Upper lobe of right lung (tissue), 1 donor: ENCODE data around the gene ZNF407. TPM values are rescaled to one million over a fixed set of nuclear protein-coding genes. Genes with fewer than 3 reads are reported as not detected.

Experiments used
- ATAC-seq: fragments of 200-7000 bp; cut with Tn5 transposase; one replicate; pipeline ENCODE4 v1.9.1; 2020; ENCODE audit warnings: mild to moderate bottlenecking, moderate library complexity
- DNase-seq: peaks from one replicate; pipeline ENCODE4 v3.0.0-alpha.2; 2020
- H3K27ac ChIP-seq: fragments of 200-600 bp; one replicate; pipeline ENCODE4 v1.8.0; 2022
- H3K27me3 ChIP-seq: fragments of 200-600 bp; one replicate; pipeline ENCODE4 v1.8.0; 2022; ENCODE audit warnings: mild to moderate bottlenecking
- H3K36me3 ChIP-seq: fragments of 200-600 bp; one replicate; pipeline ENCODE4 v1.8.0; 2022
- H3K4me1 ChIP-seq: fragments of 200-600 bp; one replicate; pipeline ENCODE4 v1.8.0; 2022
- H3K4me3 ChIP-seq: fragments of 200-600 bp; one replicate; pipeline ENCODE4 v1.8.0; 2022; ENCODE audit warnings: mild to moderate bottlenecking
- H3K9me3 ChIP-seq: fragments of 200-600 bp; one replicate; pipeline ENCODE4 v1.8.0; 2022
- CTCF ChIP-seq: fragments of 200-600 bp; IDR thresholded peaks from one replicate; pipeline ENCODE4 v1.8.0; 2022; ENCODE audit warnings: antibody characterized with exemption
- intact Hi-C: fragments of 100-400 bp; cut with DNase I; formaldehyde crosslinking; loops from one replicate; pipeline ENCODE4 v1.11.0; 2022
- total RNA-seq: library from RNA; stranded (reverse); fragmentation: NEBNext Ultra II Directional; extraction: Animal tissue kit (Norgen Biotek cat#: 25700); gene quantifications from one replicate; pipeline ENCODE4 v1.2.1, GENCODE V29; 2021
- donor health status: DM: no; HTN: yes; CAD: no; lungs with severe emphysema.

The ZNF407 gene
- total RNA-seq, 1 donor from 2014 or later = 18.4 TPM

GRCh38 chr18:74662622-74663021 lies 65.0 kb downstream of the ZNF407 start:
- intact Hi-C loops = no loop called here
- Histone ChIP-seq H3K36me3 (no peaks in the 10 kb centered on the region), H3K27ac (no peak overlapping the region), H3K4me1 (no peaks in the 10 kb centered on the region), H3K9me3 (no peaks in the 10 kb centered on the region), H3K4me3 (no peak overlapping the region), H3K27me3 (no peaks in the 10 kb centered on the region)
- TF ChIP-seq CTCF = no peak
- ATAC-seq (no peak), DNase-seq (no peak)

- no peak for TF ChIP-seq CTCF
- no peak for DNase-seq
- no peaks in the 10 kb centered on the region for H3K9me3 ChIP-seq
- no peaks in the 10 kb centered on the region for H3K4me1 ChIP-seq
- H3K4me3 ChIP-seq = no peak overlapping the region
- ATAC-seq = no peak
- no peaks in the 10 kb centered on the region for H3K27me3 ChIP-seq
- no peak overlapping the region for H3K27ac ChIP-seq
- intact Hi-C loops = no loop called here
- no peaks in the 10 kb centered on the region for H3K36me3 ChIP-seq
Observed at GRCh38 chr18:74665346-74665745, 67.7 kb downstream of the ZNF407 start.

- no peaks in the 10 kb centered on the region for H3K27me3 ChIP-seq
- H3K9me3 ChIP-seq = no peaks in the 10 kb centered on the region
- no peak for TF ChIP-seq CTCF
- H3K27ac ChIP-seq = no peak overlapping the region
- intact Hi-C loops = no loop called here
- H3K4me3 ChIP-seq = no peak overlapping the region
- no peaks in the 10 kb centered on the region for H3K36me3 ChIP-seq
- ATAC-seq (no peak), DNase-seq (no peak)
- no peaks in the 10 kb centered on the region for H3K4me1 ChIP-seq
Observed at GRCh38 chr18:74665905-74666304, 68.2 kb downstream of the ZNF407 start.

- Histone ChIP-seq H3K36me3 (no peaks in the 10 kb centered on the region), H3K4me1 (no peaks in the 10 kb centered on the region), H3K4me3 (no peak overlapping the region), H3K27me3 (no peaks in the 10 kb centered on the region), H3K27ac (no peak overlapping the region), H3K9me3 (no peaks in the 10 kb centered on the region)
- intact Hi-C loops = no loop called here
- no peak for TF ChIP-seq CTCF
- ATAC-seq (no peak), DNase-seq (no peak)
Observed at GRCh38 chr18:74669136-74669798, 71.6 kb downstream of the ZNF407 start.

- H3K36me3 ChIP-seq = no peaks in the 10 kb centered on the region
- no peak overlapping the region for H3K27ac ChIP-seq
- no peaks in the 10 kb centered on the region for H3K27me3 ChIP-seq
- no peak for TF ChIP-seq CTCF
- no peaks in the 10 kb centered on the region for H3K4me1 ChIP-seq
- intact Hi-C loops = no loop called here
- ATAC-seq = no peak
- no peak for DNase-seq
- no peak overlapping the region for H3K4me3 ChIP-seq
- H3K9me3 ChIP-seq = no peaks in the 10 kb centered on the region
Observed at GRCh38 chr18:74672371-74672770, 74.7 kb downstream of the ZNF407 start.

GRCh38 chr18:74674487-74674886 lies 76.8 kb downstream of the ZNF407 start:
- H3K36me3 ChIP-seq = no peaks in the 10 kb centered on the region
- H3K9me3 ChIP-seq = no peaks in the 10 kb centered on the region
- H3K4me3 ChIP-seq = no peak overlapping the region
- ATAC-seq (no peak), DNase-seq (no peak)
- intact Hi-C loops = no loop called here
- no peak overlapping the region for H3K27ac ChIP-seq
- no peaks in the 10 kb centered on the region for H3K27me3 ChIP-seq
- no peak for TF ChIP-seq CTCF
- H3K4me1 ChIP-seq = no peaks in the 10 kb centered on the region
